ENCODE data around the gene PFDN1.

Gene PFDN1

GRCh38 chr5:140302786-140303639 lies at the start of gene PFDN1:
Gene PFDN1 (minus strand): TSS chr5:140303101. CDS start chr5:140303073, 28 bp downstream.
- Histone ChIP-seq H3F3A (ENCODE audit: control insufficient read depth, insufficient read depth) (no peaks in the 10 kb centered on the region), H3K36me3 (ENCODE audit: control insufficient read depth, low read length) (peaks cover 13% of the 10 kb centered on the region), H3K9me2 (replicated peaks; ENCODE audit: control insufficient read depth, low read length) (no peaks in the 10 kb centered on the region), H3K4me3 (ENCODE audit: low read length) (peak within 1 kb of the TSS; percentile 81), H3K27me3 (ENCODE audit: control insufficient read depth, low read length) (no peaks in the 10 kb centered on the region), H4K20me1 (ENCODE audit: control insufficient read depth, insufficient read depth, low read depth, low read length) (no peaks in the 10 kb centered on the region), H3K4me2 (ENCODE audit: low read length) (peak within 1 kb of the TSS; percentile 86), H3K9me3 (ENCODE audit: control insufficient read depth, insufficient read depth, low read length) (no peaks in the 10 kb centered on the region), H3K27ac (ENCODE audit: low read depth, low read length) (no peak within 1 kb of the TSS), H3K79me2 (ENCODE audit: control insufficient read depth, low read length) (peaks cover 27% of the 10 kb centered on the region), H3K4me1 (ENCODE audit: control insufficient read depth, low read length) (peaks cover 11% of the 10 kb centered on the region)
- TF ChIP-seq EZH2phosphoT487 (IDR thresholded peaks at IDR 0.05; ENCODE audit: borderline replicate concordance, low read length): no peak
- TF ChIP-seq, protein P1, sequence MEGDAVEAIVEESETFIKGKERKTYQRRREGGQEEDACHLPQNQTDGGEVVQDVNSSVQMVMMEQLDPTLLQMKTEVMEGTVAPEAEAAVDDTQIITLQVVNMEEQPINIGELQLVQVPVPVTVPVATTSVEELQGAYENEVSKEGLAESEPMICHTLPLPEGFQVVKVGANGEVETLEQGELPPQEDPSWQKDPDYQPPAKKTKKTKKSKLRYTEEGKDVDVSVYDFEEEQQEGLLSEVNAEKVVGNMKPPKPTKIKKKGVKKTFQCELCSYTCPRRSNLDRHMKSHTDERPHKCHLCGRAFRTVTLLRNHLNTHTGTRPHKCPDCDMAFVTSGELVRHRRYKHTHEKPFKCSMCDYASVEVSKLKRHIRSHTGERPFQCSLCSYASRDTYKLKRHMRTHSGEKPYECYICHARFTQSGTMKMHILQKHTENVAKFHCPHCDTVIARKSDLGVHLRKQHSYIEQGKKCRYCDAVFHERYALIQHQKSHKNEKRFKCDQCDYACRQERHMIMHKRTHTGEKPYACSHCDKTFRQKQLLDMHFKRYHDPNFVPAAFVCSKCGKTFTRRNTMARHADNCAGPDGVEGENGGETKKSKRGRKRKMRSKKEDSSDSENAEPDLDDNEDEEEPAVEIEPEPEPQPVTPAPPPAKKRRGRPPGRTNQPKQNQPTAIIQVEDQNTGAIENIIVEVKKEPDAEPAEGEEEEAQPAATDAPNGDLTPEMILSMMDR (IDR thresholded peaks at IDR 0.05; ENCODE audit: low read depth, low read length, poor library complexity, severe bottlenecking): no peak

DNA sequence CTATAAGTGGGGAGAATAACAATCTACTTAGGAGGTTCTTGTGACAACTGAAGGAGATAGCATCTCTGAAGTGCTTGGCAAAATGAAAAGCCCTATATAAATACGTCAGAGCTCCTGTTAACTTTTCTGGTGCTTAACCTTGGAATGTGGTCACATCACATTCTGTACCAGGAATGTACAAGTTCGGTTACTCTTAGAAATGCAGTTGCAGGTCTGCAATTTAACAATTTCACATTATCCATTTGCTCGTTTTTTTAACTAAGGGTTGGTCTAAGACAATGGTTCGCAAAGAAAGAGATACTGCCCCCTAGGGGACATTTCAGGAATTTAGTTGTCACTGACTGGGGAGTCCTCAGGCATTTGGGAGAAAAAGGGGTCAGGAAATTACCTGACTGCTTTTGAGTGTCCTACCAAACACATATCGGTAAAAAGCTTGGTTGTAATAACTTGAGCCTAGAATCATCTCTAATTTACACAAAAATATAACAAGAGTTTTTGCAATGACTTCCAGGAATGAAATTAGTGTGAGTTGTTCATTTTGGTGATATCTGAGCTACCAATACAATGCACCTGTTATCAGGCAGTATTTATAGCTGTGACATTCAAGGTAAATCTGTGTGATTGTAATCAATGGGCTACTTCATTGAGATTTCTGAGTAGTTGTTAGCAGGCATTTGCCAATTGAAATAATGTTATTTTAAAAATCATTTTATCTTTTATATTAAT lies 48.9 kb upstream of the PFDN1 start:
- Histone ChIP-seq H3K9me3 (ENCODE audit: control insufficient read depth, insufficient read depth, low read length) (no peaks in the 10 kb centered on the region), H3F3A (ENCODE audit: control insufficient read depth, insufficient read depth) (no peaks in the 10 kb centered on the region), H4K20me1 (ENCODE audit: control insufficient read depth, insufficient read depth, low read depth, low read length) (no peaks in the 10 kb centered on the region), H3K4me3 (ENCODE audit: low read length) (no peak overlapping the region), H3K27me3 (ENCODE audit: control insufficient read depth, low read length) (peaks cover 6% of the 10 kb centered on the region), H3K4me2 (ENCODE audit: low read length) (no peak overlapping the region), H3K4me1 (ENCODE audit: control insufficient read depth, low read length) (peaks cover 20% of the 10 kb centered on the region), H3K9me2 (replicated peaks; ENCODE audit: control insufficient read depth, low read length) (no peaks in the 10 kb centered on the region), H3K79me2 (ENCODE audit: control insufficient read depth, low read length) (no peaks in the 10 kb centered on the region), H3K27ac (ENCODE audit: low read depth, low read length) (no peak overlapping the region), H3K36me3 (ENCODE audit: control insufficient read depth, low read length) (no peaks in the 10 kb centered on the region)
- TF ChIP-seq, protein P1 (IDR thresholded peaks at IDR 0.05; ENCODE audit: low read depth, low read length, poor library complexity, severe bottlenecking): peak; percentile 84
- TF ChIP-seq EZH2phosphoT487 (IDR thresholded peaks at IDR 0.05; ENCODE audit: borderline replicate concordance, low read length): no peak

- Histone ChIP-seq H3F3A (ENCODE audit: control insufficient read depth, insufficient read depth) (no peaks in the 10 kb centered on the region), H3K9me3 (ENCODE audit: control insufficient read depth, insufficient read depth, low read length) (no peaks in the 10 kb centered on the region), H3K36me3 (ENCODE audit: control insufficient read depth, low read length) (no peaks in the 10 kb centered on the region), H3K4me3 (ENCODE audit: low read length) (no peak overlapping the region), H3K27me3 (ENCODE audit: control insufficient read depth, low read length) (peaks cover 28% of the 10 kb centered on the region), H3K79me2 (ENCODE audit: control insufficient read depth, low read length) (no peaks in the 10 kb centered on the region), H3K9me2 (replicated peaks; ENCODE audit: control insufficient read depth, low read length) (no peaks in the 10 kb centered on the region), H4K20me1 (ENCODE audit: control insufficient read depth, insufficient read depth, low read depth, low read length) (no peaks in the 10 kb centered on the region), H3K4me1 (ENCODE audit: control insufficient read depth, low read length) (peaks cover 28% of the 10 kb centered on the region), H3K27ac (ENCODE audit: low read depth, low read length) (no peak overlapping the region), H3K4me2 (ENCODE audit: low read length) (no peak overlapping the region)
- no peak for TF ChIP-seq EZH2phosphoT487 (IDR thresholded peaks at IDR 0.05; ENCODE audit: borderline replicate concordance, low read length)
- TF ChIP-seq, protein P1 (IDR thresholded peaks at IDR 0.05; ENCODE audit: low read depth, low read length, poor library complexity, severe bottlenecking): no peak
These were observed 46.3 kb upstream of the PFDN1 start for GRCh38 chr5:140349244-140349643.
